Stomach (tissue), 4 donors: ENCODE results near the gene FLNC.

ENCODE experiments used
- CTCF ChIP-seq, 7 experiments: fragments of 450-650 bp in 4 of 7; fragments of 200-600 bp in 3 of 7; sonication (generic) in 3 of 7; IDR thresholded peaks; one replicate each; pipeline ENCODE4 v1.5.1; 2016 to 2019; ENCODE audit warnings: antibody characterized with exemption in 7 of 7, control low read depth in 2 of 7, mild to moderate bottlenecking in 1 of 7
- EP300 ChIP-seq: sonication (generic); formaldehyde crosslinking; IDR thresholded peaks from one replicate; pipeline ENCODE4 v1.6.1; 2017; ENCODE audit warnings: antibody characterized with exemption
- POLR2A ChIP-seq, 4 donors: fragments of 450-650 bp; IDR thresholded peaks; one replicate each; pipeline ENCODE4 v1.6.1; 2016; ENCODE audit warnings: antibody characterized with exemption in 4 of 4, control low read depth in 2 of 4, mild to moderate bottlenecking in 1 of 4, moderate library complexity in 1 of 4

GRCh38 chr7:128842674-128843641, 12.8 kb downstream of the FLNC start:
- no peak for TF ChIP-seq CTCF (IDR thresholded peaks at IDR 0.05)
- TF ChIP-seq POLR2A (IDR thresholded peaks at IDR 0.05), result no peak
- no peak for TF ChIP-seq EP300
